Keratinocyte (primary cell): ENCODE data around the gene DCLK2.

Experiments used
- CTCF ChIP-seq, 3 experiments: IDR thresholded peaks in 1 of 3; conservative IDR thresholded peaks in 1 of 3; optimal IDR thresholded peaks in 1 of 3; 2 replicates in 2 of 3; 3 replicates in 1 of 3; pipeline versions ENCODE3 to v1.5.1; 2011; ENCODE audit warnings: low read length in 3 of 3, mild to moderate bottlenecking in 3 of 3, moderate library complexity in 2 of 3, control low read depth in 1 of 3, inconsistent platforms in 1 of 3; ENCODE audit not compliant: insufficient read depth in 2 of 3; ENCODE audit errors: extremely low read depth in 1 of 3
- EZH2 ChIP-seq: IDR thresholded peaks from one replicate; pipeline ENCODE4 v1.6.1; 2012; ENCODE audit warnings: inconsistent platforms, mild to moderate bottlenecking, low read length, moderate library complexity

DNA sequence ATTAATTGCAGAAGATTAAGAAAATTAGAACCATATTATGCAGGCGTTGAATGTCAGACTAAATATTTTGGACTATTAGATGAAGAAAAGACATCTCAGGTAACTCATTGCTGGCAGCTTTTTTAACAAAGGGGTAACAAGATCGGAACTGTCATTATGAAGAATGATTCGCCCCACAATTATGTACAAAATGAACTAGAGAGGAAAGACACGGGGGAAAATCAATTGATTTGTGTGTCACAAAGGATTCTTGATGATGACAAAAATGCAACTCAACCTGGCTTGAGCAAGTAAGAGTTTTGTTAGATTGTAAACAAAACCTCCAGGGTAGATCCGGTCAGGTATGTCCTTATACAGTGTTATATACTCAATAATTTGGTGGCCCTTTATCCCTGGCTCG is 12.5 kb upstream of the DCLK2 start:
- TF ChIP-seq CTCF (optimal IDR thresholded peaks at IDR 0.05 in 1 of 3, IDR thresholded peaks at IDR 0.05 in 1 of 3, conservative IDR thresholded peaks at IDR 0.05 in 1 of 3; ENCODE audit: extremely low read depth in 1 of 3, insufficient read depth in 2 of 3, low read length in 3 of 3) (no peak), EZH2 (no peak)
